Thoracic aorta endothelial cell (primary cell): ENCODE results near the gene MSTO1. TPM values are rescaled to one million over a fixed set of nuclear protein-coding genes. Genes with fewer than 3 reads are reported as not detected.

Experiments used
- small RNA-seq: library from RNA; depleted of rRNA; stranded (forward); fragments of <200 nt; gene quantifications from one replicate; pipeline ENCODE3, GENCODE V24; 2012
- total RNA-seq: library from RNA; depleted of rRNA; stranded (reverse); fragments of >200 nt; gene quantifications from 2 replicates; pipeline ENCODE4 v1.2.3, GENCODE V29; 2012

The MSTO1 gene
- 22.5 and 23.5 TPM in 2 replicates for total RNA-seq

DNA sequence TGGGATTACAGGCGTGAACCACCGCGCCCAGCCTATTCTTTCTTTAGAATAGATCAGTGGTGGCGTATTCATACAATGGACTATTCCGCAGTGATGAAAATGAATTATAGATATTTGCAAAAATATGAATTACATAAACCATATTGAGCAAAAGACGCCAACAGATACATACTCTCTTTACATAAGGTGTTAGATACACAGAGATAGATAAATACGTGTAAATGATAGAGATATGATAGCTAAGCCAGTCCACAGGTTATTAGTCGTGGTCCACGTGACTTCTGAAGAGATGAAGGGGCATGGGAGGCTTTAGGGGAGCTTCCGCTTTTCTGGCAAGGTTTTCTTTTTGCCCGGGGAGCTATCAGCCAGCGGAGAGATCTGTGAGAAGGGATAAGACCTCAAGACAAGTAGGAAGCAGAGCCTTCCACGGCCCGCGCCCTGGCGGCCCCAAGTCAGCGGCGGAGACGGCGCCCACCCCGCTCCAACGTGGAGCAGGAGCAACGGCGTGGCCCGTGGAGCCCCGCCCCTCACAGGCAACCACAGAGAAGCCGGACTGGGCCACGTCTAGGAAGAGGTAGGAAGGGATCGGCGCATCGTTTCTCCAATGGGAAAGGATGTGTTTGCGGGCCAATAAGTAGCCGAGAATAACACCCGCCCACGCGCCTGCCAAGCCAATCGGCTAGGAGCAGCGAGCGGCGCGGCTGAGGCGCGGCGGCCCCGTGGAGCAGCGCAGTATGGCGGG, at the start of gene MSTO1:
MSTO1 (plus strand) TSS at position 704 of the 742 bp plus-strand sequence; CDS start at position 735, 31 bp downstream.

DNA sequence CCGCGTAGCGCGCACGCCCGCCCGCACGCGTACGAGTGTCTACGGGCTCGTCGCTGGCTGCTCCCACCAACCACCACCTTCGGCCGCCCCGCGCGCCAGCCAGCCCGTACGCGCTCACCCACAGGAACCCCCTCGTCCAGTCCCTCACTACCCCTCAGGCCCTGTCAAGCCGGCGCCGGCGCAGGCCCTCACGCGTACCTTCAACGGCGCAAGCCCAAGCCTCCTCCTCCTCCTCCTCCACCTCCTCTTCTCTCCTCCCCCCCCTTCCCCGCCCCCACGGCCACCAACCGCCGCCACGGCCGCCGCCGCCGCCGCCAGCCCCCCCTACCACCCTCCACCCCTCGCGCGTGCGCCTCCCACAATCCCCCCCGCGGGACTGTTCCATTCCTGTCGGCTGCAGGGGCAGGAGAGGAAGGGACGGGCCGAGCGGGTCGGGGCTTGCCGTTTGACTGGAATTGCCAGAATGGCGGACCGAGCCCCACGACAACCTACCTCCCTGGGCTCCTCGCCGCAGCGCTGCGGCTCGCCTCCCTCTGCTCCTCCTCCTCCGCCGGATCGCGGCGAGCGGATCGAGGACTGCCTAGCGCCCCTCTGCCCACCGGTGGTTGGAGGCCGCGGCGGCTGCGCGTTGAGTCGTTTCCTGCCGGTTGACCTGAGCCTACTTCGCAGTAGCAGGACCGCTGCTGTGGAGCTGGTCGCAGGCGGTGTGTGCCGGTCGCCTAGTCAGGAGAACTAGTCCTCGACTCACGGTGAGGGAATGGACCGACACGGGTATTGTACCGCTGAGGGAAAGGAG, 47.2 kb upstream of the MSTO1 start, which contains the start of gene ASH1L:
ASH1L (minus strand) TSS at position 223 of the 796 bp plus-strand sequence. CDS start 41,284 bp downstream, outside the sequence.

Small RNA genes lying within 50 kb of the gene (small RNA-seq; reads per million reads assigned to genes)
- not detected for gene AL353807.4

Other genes starting within 250 kb of the MSTO1 start
- gene ASH1L, start 47.4 kb upstream of the MSTO1 start, total RNA-seq = 39.4 and 39.6 TPM in 2 replicates
- gene YY1AP1, start 78.6 kb downstream of the MSTO1 start, total RNA-seq = 42.7 and 48.9 TPM in 2 replicates
- gene DAP3, start 78.9 kb downstream of the MSTO1 start, total RNA-seq = 121 and 142 TPM in 2 replicates
- 48.1 and 50.3 TPM in 2 replicates for gene GON4L, start 247.0 kb downstream of the MSTO1 start, total RNA-seq
- gene SYT11, start 249.3 kb downstream of the MSTO1 start, total RNA-seq = 36.2 and 39.1 TPM in 2 replicates